Measurements from ENCODE around the gene CYP4B1.
"Not testable (repeated sequence)": the region's sequence is repeated elsewhere in the genome, so short reads cannot be mapped to it uniquely, and the experiment has no call there.

The CYP4B1 gene

GRCh38 chr1:46816930-46817329, 18.1 kb downstream of the CYP4B1 start:
- no peak for DNase-seq (ENCODE audit: low spot score)

GRCh38 chr1:46817814-46818213, 19.0 kb downstream of the CYP4B1 start:
- DNase-seq (ENCODE audit: low spot score): no peak

GRCh38 chr1:46818591-46818990, 19.7 kb downstream of the CYP4B1 start:
- DNase-seq (ENCODE audit: low spot score): no peak

DNA sequence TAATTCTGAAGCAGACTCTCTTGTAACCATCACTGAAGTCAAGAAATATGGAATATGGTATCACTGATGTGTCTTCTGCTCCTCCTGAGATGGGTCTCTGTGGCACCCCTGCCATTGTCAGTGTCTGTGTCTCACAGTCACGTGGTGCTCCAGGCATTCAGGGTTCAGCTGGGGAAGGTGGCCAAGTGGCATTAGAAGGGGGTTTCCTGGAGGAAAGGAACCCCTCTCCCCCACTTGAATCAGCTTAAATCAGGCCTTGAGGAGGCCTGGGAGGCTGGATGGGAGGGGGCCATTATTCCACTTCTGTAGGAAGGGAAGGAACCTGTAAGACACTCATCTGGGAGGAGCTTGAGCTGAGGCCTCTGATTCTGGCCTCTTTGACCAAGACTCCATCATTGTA, 20.5 kb downstream of the CYP4B1 start:
- DNase-seq (ENCODE audit: low spot score): no peak

- DNase-seq (ENCODE audit: low spot score): no peak
These were observed 21.2 kb downstream of the CYP4B1 start for GRCh38 chr1:46820076-46820475.

DNA sequence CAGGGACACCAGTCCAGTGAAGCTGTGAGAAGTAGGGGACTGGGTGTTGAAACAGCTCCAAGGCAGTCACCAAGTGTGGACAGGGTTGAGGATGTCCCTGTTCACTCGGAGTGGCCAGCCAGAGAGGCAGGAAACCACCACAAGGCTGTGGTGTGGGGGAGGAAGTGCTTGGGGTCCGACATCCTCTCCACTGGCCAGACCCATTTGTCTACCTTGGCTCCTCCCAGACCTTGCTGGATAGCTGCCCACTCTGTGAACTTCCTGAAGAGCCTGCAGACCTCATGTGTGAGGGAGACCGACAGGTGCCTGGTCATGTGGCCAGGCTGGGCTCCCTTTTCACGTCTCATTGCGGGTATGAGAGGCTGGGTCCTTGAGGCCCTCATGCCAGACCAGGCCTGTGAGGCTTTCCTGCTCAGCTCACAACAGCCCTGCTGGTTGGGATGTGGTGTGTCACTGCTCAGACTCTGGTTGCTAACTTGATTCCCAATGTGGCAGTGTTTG, 21.8 kb downstream of the CYP4B1 start:
- DNase-seq (ENCODE audit: low spot score): no peak

DNA sequence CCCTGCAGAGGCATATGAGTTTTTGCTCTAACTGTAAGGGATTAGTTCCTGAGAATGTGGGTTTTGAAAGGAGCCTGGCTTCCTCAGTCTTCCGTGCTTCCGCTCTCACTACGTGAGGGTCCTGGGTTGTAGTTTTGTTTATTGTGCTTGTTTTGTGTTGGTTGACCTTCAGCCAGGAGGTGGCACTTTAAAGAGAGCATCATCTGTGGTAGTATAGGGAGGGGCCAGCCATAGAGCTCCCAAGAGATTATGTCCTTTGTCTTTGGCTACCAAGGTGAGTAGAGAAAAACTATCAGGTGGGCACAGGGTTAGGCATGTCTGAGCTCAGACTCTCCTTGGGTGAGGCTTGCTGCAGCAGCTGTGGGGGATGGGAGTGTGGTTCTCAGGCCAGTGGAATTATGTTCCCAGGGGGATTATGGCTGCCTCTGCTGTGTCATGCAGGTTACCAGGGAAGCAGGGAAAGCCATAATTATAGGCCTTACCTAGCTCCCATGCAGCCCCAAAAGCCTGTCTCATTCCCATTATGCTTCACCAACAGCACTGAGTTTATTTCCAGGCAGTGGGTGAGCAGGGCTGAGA, 23.5 kb downstream of the CYP4B1 start:
- DNase-seq (ENCODE audit: low spot score): no peak

DNA sequence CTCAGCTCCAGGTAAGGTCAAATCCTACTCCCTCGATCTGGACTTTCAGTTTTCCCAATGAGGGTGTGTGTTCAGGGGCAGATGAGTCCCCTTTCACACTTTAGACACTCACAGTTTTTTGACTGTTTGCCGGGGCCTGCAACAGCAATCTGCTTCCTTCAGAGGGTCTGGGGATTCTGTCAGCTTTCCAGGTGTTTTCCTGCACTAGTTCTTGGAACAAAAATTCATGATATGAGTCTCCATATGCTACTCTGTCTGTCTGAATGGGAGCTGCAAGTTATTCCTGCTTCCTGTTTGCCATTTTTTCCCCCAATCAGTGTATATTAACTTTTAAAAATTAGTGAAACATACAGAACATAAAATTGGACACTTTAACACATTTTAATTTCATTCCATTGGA, 24.3 kb downstream of the CYP4B1 start:
- DNase-seq (ENCODE audit: low spot score): no peak

GRCh38 chr1:46826892-46827291, 28.0 kb downstream of the CYP4B1 start:
- DNase-seq (ENCODE audit: low spot score): not testable (repeated sequence)

DNA sequence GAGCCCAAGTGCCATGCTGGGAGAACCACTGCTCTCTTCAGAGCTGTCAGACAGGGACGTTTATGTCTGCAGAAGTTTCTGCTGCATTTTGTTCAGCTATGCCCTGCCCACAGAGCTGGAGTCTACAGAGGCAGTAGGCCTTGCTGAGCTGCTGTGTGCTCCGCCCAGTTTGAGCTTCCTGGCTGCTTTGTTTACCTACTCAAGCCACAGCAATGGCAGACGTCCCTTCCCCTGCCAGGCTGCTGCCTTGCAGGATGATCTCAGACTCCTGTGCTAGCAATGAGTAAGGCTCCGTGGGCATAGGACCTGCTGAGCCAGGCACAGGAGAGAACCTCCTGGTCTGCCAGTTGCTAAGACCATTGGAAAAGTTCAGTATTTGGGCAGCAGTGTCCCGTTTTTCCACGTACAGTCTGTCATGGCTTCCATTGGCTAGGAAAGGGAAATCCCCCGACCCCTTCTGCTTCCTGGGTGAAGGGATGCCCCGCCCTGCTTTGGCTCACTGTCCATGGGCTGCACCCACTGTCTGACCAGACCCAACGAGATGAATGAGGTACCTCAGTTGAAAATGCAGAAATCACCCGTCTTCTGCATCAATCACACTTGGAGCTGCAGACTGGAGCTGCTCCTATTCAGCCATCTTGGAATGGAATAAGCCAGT, 31.9 kb downstream of the CYP4B1 start:
- no peak for DNase-seq (ENCODE audit: low spot score)

DNA sequence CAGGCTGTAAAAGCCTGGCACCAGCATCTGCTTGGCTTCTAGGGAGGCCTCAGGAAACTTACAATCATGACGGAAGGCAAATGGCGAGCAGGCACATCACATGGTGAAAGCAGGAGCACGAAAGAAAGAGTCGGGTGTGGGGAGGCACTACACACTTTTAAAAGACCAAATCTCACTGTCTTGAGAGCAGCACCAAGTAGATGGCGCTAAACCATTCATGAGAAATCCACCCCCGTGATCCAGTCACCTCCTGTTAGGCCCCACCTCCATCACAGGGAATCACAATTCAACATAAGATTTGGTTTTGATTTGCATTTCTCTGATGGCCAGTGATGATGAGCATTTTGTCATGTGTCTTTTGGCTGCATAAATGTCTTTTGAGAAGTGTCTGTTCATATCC, 36.6 kb downstream of the CYP4B1 start:
- DNase-seq (ENCODE audit: low spot score): not testable (repeated sequence)

- DNase-seq (ENCODE audit: low spot score): not testable (repeated sequence)
These were observed 47.5 kb downstream of the CYP4B1 start for GRCh38 chr1:46846386-46846785.

GRCh38 chr1:46857660-46858065, 58.8 kb downstream of the CYP4B1 start:
- not testable (repeated sequence) for DNase-seq (ENCODE audit: low spot score)

DNA sequence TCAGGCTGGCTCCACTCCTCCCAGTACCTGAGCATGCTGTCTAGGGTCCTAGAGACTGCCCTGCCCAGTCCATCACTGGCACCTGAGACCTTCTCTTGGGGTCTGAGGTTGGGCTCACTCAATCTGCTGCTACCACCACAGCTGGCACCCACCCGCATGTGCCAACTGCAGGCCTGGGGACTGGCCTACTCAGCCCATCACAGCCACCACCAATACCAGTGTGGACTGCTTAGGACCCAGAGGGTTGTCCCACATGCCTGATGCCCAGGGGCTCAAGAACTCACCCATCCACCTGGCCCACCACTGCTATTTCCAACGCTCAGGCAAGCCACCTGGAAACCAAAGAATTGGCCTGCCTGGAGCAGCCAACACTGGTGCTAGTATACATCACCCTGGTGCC, 63.5 kb downstream of the CYP4B1 start:
- no peak for DNase-seq (ENCODE audit: low spot score)
